SU-DHL-6 (cell line): ENCODE measurements around the gene C12orf57.
A peak's percentile ranks its signal among the peaks of the same experiment; 100 is the strongest.

Experiments used
- H2AFZ ChIP-seq: fragments of 200-600 bp; sonication (generic); 2 replicates; pipeline ENCODE4 v1.6.1; 2014; ENCODE audit warnings: low read depth, mild to moderate bottlenecking, moderate library complexity, mixed read lengths, antibody characterized with exemption, low read length; ENCODE audit not compliant: severe bottlenecking
- H3F3A ChIP-seq: fragments of 200-600 bp; shearing (Covaris generic); 2 replicates; pipeline ENCODE4 v1.6.0; 2016; ENCODE audit warnings: antibody characterized with exemption, mild to moderate bottlenecking; ENCODE audit not compliant: insufficient read depth
- H3K27ac ChIP-seq: fragments of 200-600 bp; sonication (generic); 2 replicates; pipeline ENCODE4 v1.5.1; 2016; ENCODE audit warnings: low read depth, mild to moderate bottlenecking, low read length, moderate library complexity, mixed read lengths
- H3K27me3 ChIP-seq: fragments of 200-600 bp; sonication (generic), shearing (Covaris generic); 2 replicates; pipeline ENCODE4 v1.6.0; 2014; ENCODE audit warnings: mild to moderate bottlenecking, low read length
- H3K36me3 ChIP-seq: fragments of 200-600 bp; sonication (generic); 2 replicates; pipeline ENCODE4 v1.6.1; 2014; ENCODE audit warnings: mild to moderate bottlenecking, low read length, mixed read lengths
- H3K4me2 ChIP-seq: fragments of 300-600, 200-600 bp; shearing (Covaris generic), sonication (generic); 2 replicates; pipeline ENCODE4 v1.6.0; 2014; ENCODE audit warnings: low read length, low read depth, mild to moderate bottlenecking; ENCODE audit not compliant: poor library complexity, severe bottlenecking
- H3K4me3 ChIP-seq: fragments of 200-600 bp; sonication (generic); 2 replicates; pipeline ENCODE4 v1.5.1; 2014; ENCODE audit warnings: antibody characterized with exemption, low read length, mild to moderate bottlenecking, mixed read lengths; ENCODE audit not compliant: insufficient read depth, poor library complexity, severe bottlenecking
- H3K79me2 ChIP-seq: fragments of 200-600 bp; sonication (generic); 2 replicates; pipeline ENCODE4 v1.6.1; 2014; ENCODE audit warnings: mild to moderate bottlenecking, low read length, moderate library complexity; ENCODE audit not compliant: insufficient read depth
- H3K9ac ChIP-seq: fragments of 200-600 bp; sonication (generic); 2 replicates; pipeline ENCODE4 v1.7.0; 2014; ENCODE audit warnings: mild to moderate bottlenecking, low read length
- H3K9me2 ChIP-seq: fragments of 200-600 bp; sonication (generic); replicated peaks from 2 replicates; pipeline ENCODE4 v1.6.1; 2014; ENCODE audit warnings: low read length; ENCODE audit not compliant: insufficient read depth
- H3K9me3 ChIP-seq: fragments of 200-600 bp; sonication (generic); 2 replicates; pipeline ENCODE4 v1.6.1; 2014; ENCODE audit warnings: low read length, mixed read lengths; ENCODE audit not compliant: insufficient read depth
- H4K20me1 ChIP-seq: fragments of 200-600 bp; sonication (generic); 2 replicates; pipeline ENCODE4 v1.6.1; 2014; ENCODE audit warnings: low read depth, mild to moderate bottlenecking, antibody characterized with exemption, low read length, moderate library complexity, mixed read lengths
- EZH2phosphoT487 ChIP-seq: fragments of 200-600 bp; sonication (generic), shearing (Covaris generic); conservative IDR thresholded peaks from 2 replicates; pipeline ENCODE4 v1.6.1; 2018; ENCODE audit warnings: mild to moderate bottlenecking, antibody characterized with exemption, low read length, moderate library complexity, mixed read lengths
- TF ChIP-seq, protein P1 (sequence below): fragments of 200-600 bp; sonication (generic); IDR thresholded peaks from one replicate; pipeline ENCODE4 v1.5.1; 2017; ENCODE audit warnings: antibody characterized with exemption, mild to moderate bottlenecking, low read length, moderate library complexity; ENCODE audit not compliant: insufficient read depth, poor library complexity, severe bottlenecking

C12orf57 gene

DNA sequence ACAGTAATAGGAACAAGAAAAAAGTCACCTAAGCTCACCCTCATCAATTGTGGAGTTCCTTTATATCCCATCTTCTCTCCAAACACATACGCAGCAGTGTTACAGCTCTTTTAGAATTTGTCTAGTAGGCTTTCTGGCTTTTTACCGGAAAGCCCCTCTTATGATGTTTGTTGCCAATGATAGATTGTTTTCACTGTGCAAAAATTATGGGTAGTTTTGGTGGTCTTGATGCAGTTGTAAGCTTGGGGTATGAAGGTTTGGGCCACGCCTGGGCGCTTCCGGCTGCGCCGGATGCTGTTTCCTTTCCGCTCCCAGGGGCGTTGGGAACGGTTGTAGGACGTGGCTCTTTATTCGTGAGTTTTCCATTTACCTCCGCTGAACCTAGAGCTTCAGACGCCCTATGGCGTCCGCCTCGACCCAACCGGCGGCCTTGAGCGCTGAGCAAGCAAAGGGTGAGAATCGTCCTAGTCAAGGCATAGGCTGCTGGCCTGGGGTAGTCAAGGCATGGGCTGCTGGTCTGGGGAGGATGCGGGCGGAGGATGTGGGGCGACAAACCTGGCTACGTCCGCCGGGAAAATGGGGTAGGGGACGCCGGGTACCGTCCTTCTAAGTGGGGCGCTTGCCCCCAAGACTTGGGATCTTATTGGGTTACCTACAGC is at the start of gene C12orf57, which contains the start of gene RNU7-1:
Gene C12orf57 (plus strand): TSS at position 301 of the 659 bp plus-strand sequence. CDS start 100 bp downstream, at position 401.
Gene RNU7-1 (plus strand): TSS at position 95 of the 659 bp plus-strand sequence.
- H3K79me2 ChIP-seq = no peaks in the 10 kb centered on the region
- no peaks in the 10 kb centered on the region for H3K9me3 ChIP-seq
- H3K4me3 ChIP-seq = peak within 1 kb of the TSS; percentile 63
- peak within 1 kb of the TSS; percentile 81 for H2AFZ ChIP-seq
- H3K36me3 ChIP-seq = no peaks in the 10 kb centered on the region
- peak within 1 kb of the TSS; percentile 82 for H3K27ac ChIP-seq
- peak within 1 kb of the TSS; percentile 82 for H3K4me2 ChIP-seq
- H3K9me2 ChIP-seq = no peaks in the 10 kb centered on the region
- no peaks in the 10 kb centered on the region for H3K27me3 ChIP-seq
- H3K9ac ChIP-seq = peak within 1 kb of the TSS; percentile 74
- H3F3A ChIP-seq = peaks cover 28% of the 10 kb centered on the region
- no peak for TF ChIP-seq EZH2phosphoT487
- TF ChIP-seq, protein P1, sequence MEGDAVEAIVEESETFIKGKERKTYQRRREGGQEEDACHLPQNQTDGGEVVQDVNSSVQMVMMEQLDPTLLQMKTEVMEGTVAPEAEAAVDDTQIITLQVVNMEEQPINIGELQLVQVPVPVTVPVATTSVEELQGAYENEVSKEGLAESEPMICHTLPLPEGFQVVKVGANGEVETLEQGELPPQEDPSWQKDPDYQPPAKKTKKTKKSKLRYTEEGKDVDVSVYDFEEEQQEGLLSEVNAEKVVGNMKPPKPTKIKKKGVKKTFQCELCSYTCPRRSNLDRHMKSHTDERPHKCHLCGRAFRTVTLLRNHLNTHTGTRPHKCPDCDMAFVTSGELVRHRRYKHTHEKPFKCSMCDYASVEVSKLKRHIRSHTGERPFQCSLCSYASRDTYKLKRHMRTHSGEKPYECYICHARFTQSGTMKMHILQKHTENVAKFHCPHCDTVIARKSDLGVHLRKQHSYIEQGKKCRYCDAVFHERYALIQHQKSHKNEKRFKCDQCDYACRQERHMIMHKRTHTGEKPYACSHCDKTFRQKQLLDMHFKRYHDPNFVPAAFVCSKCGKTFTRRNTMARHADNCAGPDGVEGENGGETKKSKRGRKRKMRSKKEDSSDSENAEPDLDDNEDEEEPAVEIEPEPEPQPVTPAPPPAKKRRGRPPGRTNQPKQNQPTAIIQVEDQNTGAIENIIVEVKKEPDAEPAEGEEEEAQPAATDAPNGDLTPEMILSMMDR = no peak
- no peaks in the 10 kb centered on the region for H4K20me1 ChIP-seq

DNA sequence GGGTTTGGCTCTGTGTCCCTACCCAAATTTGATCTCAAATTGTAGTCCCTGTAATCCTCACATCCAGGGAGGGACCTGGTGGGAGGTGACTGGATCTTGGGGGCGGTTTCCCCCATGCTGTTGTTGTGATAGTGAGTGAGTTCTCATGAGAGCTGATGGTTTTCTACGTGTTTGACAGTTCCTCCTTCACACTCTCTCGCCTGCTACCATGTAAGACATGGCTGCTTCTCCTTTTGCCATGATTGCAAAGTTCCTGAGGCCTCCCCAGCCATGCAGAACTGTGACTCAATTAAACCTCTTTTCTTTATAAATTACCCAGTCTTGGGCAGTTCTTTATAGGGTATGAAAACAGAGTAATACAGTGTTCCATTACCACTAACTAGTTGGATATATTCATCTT is 49.5 kb upstream of the C12orf57 start:
- Histone ChIP-seq H2AFZ (no peak overlapping the region), H3K27me3 (no peaks in the 10 kb centered on the region), H3F3A (peaks cover 4% of the 10 kb centered on the region; the same call in 1 of the 2 replicates), H3K27ac (no peak overlapping the region), H3K9ac (no peak overlapping the region), H3K9me2 (no peaks in the 10 kb centered on the region), H3K79me2 (no peaks in the 10 kb centered on the region), H3K4me2 (no peak overlapping the region), H3K4me3 (no peak overlapping the region), H3K36me3 (no peaks in the 10 kb centered on the region), H3K9me3 (no peaks in the 10 kb centered on the region), H4K20me1 (no peaks in the 10 kb centered on the region)
- TF ChIP-seq EZH2phosphoT487 = no peak
- TF ChIP-seq, protein P1 = no peak

DNA sequence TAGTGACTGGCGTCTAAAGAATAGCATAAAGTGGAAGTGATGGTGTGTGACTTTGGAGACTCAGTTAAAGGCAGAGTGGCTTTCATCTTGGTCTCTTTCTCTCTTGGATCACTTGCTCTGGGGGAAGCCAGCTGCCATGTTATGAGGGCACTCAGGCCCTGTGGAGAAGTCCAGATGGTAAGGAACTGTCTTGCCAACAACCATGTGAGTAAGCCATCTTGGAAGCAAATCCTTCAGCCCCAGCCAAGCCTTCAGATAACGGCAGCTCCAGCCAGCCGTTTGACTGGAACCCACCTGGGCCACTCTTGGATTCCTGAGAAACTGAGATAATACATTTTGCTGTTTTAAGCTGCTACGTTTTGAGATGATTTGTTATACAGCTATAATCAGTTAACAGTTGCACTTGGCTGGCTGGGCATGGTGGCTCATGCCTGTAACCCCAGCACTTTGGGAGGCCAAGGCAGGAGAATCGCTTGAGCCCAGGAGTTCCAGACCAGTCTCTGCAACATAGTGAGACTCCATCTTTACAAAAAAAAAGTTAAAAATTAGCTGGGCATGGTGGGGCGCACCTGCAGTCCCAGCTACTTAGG is 46.9 kb upstream of the C12orf57 start:
- H3K27me3 ChIP-seq = no peaks in the 10 kb centered on the region

More for the DNA sequence above, 46.9 kb upstream of the C12orf57 start:
- H3K79me2 ChIP-seq = no peaks in the 10 kb centered on the region
- TF ChIP-seq, protein P1 = no peak
- TF ChIP-seq EZH2phosphoT487 = no peak
- H3K4me3 ChIP-seq = no peak overlapping the region
- no peaks in the 10 kb centered on the region for H3F3A ChIP-seq
- no peak overlapping the region for H3K4me2 ChIP-seq
- no peaks in the 10 kb centered on the region for H3K9me3 ChIP-seq
- no peak overlapping the region for H3K27ac ChIP-seq
- no peaks in the 10 kb centered on the region for H3K9me2 ChIP-seq
- H4K20me1 ChIP-seq = no peaks in the 10 kb centered on the region
- no peak overlapping the region for H3K9ac ChIP-seq
- no peaks in the 10 kb centered on the region for H3K36me3 ChIP-seq
- no peak overlapping the region for H2AFZ ChIP-seq
